SK-N-SH (cell line): ENCODE data around the gene RFX7. TPM values are rescaled to one million over a fixed set of nuclear protein-coding genes. Genes with fewer than 3 reads are reported as not detected.

Experiments used
- CTCF ChIA-PET: fragments of 300-600, 350-600 bp; formaldehyde crosslinking; extraction: SDS; loops from one replicate; lab custom pipeline; 2021; lab: Yijun Ruan, JAX
- POLR2A ChIA-PET: fragments of 350-600 bp; sonication (Branson Sonifier 250); formaldehyde crosslinking; extraction: SDS; loops from one replicate; lab custom pipeline; 2020; ENCODE audit warnings: antibody characterized with exemption, inconsistent platforms; lab: Yijun Ruan, JAX
- DNase-seq: peaks from one replicate; pipeline ENCODE4 v3.0.0; 2012
- H2AFZ ChIP-seq: fragments of 200-600 bp; sonication (generic); 2 replicates; pipeline ENCODE4 v1.8.1; 2016; ENCODE audit warnings: antibody characterized with exemption, mild to moderate bottlenecking, low read depth
- H3F3A ChIP-seq: fragments of 200-600 bp; sonication (generic); replicated peaks from 2 replicates; pipeline ENCODE3; 2016; ENCODE audit warnings: antibody characterized with exemption, mild to moderate bottlenecking; ENCODE audit not compliant: insufficient read depth
- H3K27ac ChIP-seq, 2 experiments: fragments of 200-500 bp in 1 of 2; fragments of 200-600 bp in 1 of 2; sonication (Bioruptor generic) in 1 of 2; sonication (generic), shearing (Covaris generic) in 1 of 2; 2 replicates each; pipeline versions ENCODE4 v1.5.1 to v1.6.1; 2014 to 2016; ENCODE audit warnings: low read depth in 2 of 2, inconsistent platforms in 1 of 2, low read length in 1 of 2, mild to moderate bottlenecking in 1 of 2, mixed read lengths in 1 of 2
- H3K27me3 ChIP-seq: fragments of 200-600 bp; sonication (generic), shearing (Covaris generic); 2 replicates; pipeline ENCODE4 v1.6.1; 2016; ENCODE audit warnings: mixed run types; ENCODE audit not compliant: insufficient read depth
- H3K36me3 ChIP-seq, 2 experiments: fragments of 200-500 bp in 1 of 2; fragments of 200-600 bp in 1 of 2; sonication (Bioruptor generic) in 1 of 2; sonication (generic) in 1 of 2; replicated peaks in 1 of 2; 2 replicates each; pipeline versions ENCODE3 to v1.5.1; 2014 to 2016; ENCODE audit warnings: low read length in 1 of 2, mild to moderate bottlenecking in 1 of 2; ENCODE audit not compliant: insufficient read depth in 2 of 2, control insufficient read depth in 1 of 2
- H3K4me1 ChIP-seq, 2 experiments: fragments of 200-500 bp in 1 of 2; fragments of 200-600 bp in 1 of 2; sonication (Bioruptor generic) in 1 of 2; sonication (generic), shearing (Covaris generic) in 1 of 2; 2 replicates each; pipeline versions ENCODE4 v1.5.1 to v1.6.1; 2014 to 2016; ENCODE audit warnings: low read depth in 1 of 2, low read length in 1 of 2, mixed run types in 1 of 2; ENCODE audit not compliant: insufficient read depth in 2 of 2, control insufficient read depth in 1 of 2
- H3K4me2 ChIP-seq: fragments of 200-600 bp; sonication (generic), shearing (Covaris generic); 2 replicates; pipeline ENCODE4 v1.6.1; 2017; ENCODE audit warnings: mixed run types
- H3K4me3 ChIP-seq, 2 experiments: fragments of 200-500 bp in 1 of 2; fragments of 200-600 bp in 1 of 2; sonication (Bioruptor generic) in 1 of 2; sonication (generic), shearing (Covaris generic) in 1 of 2; 2 replicates each; pipeline versions ENCODE4 v1.5.1 to v1.8.1; 2014 to 2016; ENCODE audit warnings: low read depth in 2 of 2, inconsistent platforms in 1 of 2, low read length in 1 of 2, mild to moderate bottlenecking in 1 of 2, mixed read lengths in 1 of 2, moderate library complexity in 1 of 2
- H3K79me2 ChIP-seq: fragments of 200-600 bp; sonication (generic); 2 replicates; pipeline ENCODE4 v1.8.1; 2017; ENCODE audit warnings: mild to moderate bottlenecking; ENCODE audit not compliant: insufficient read depth
- H3K9ac ChIP-seq: fragments of 200-600 bp; sonication (generic); 2 replicates; pipeline ENCODE4 v1.6.1; 2017; ENCODE audit warnings: mixed run types
- H3K9me2 ChIP-seq: fragments of 200-600 bp; sonication (generic); 2 replicates; pipeline ENCODE4 v1.6.1; 2017; ENCODE audit warnings: mixed run types
- H3K9me3 ChIP-seq: fragments of 200-600 bp; sonication (generic); 2 replicates; pipeline ENCODE4 v1.6.1; 2017; ENCODE audit warnings: mixed run types, mild to moderate bottlenecking, moderate library complexity
- H4K20me1 ChIP-seq: fragments of 200-600 bp; sonication (generic); 2 replicates; pipeline ENCODE4 v1.6.1; 2017; ENCODE audit warnings: mild to moderate bottlenecking, mixed run types; ENCODE audit not compliant: insufficient read depth
- CHD2 ChIP-seq: fragments of 150-350 bp; IDR thresholded peaks from 2 replicates; pipeline ENCODE4 v1.6.1; 2018; ENCODE audit warnings: low read length; ENCODE audit not compliant: partially characterized antibody
- ELF1 ChIP-seq: IDR thresholded peaks from 2 replicates; pipeline ENCODE4 v1.4.0; 2012
- FOSL2 ChIP-seq: IDR thresholded peaks from 2 replicates; pipeline ENCODE4 v1.4.0; 2012; ENCODE audit warnings: low read depth, mild to moderate bottlenecking, moderate library complexity, borderline replicate concordance
- MXI1 ChIP-seq: IDR thresholded peaks from 2 replicates; pipeline ENCODE4 v1.6.1; 2012; ENCODE audit warnings: mild to moderate bottlenecking, low read depth, low read length, improper control_type of control experiment
- NFIC ChIP-seq: IDR thresholded peaks from 2 replicates; pipeline ENCODE4 v1.4.0; 2012; ENCODE audit warnings: borderline replicate concordance
- POLR2AphosphoS5 ChIP-seq: IDR thresholded peaks from 2 replicates; pipeline ENCODE4 v1.6.1; 2012; ENCODE audit warnings: low read depth, low read length
- RFX5 ChIP-seq: IDR thresholded peaks from 2 replicates; pipeline ENCODE4 v1.6.1; 2012; ENCODE audit warnings: mild to moderate bottlenecking, improper control_type of control experiment, low read length
- RXRA ChIP-seq: IDR thresholded peaks from 2 replicates; pipeline ENCODE4 v1.4.0; 2012; ENCODE audit warnings: low read depth, mild to moderate bottlenecking, borderline replicate concordance
- TCF12 ChIP-seq: IDR thresholded peaks from 2 replicates; pipeline ENCODE4 v1.4.0; 2012
- WGBS: methylation state at CpG from one replicate; pipeline ENCODE4 v1.1.6; 2017; ENCODE audit warnings: low lambda C conversion rate; 5-methylcytosine and 5-hydroxymethylcytosine counted together
- polyA plus RNA-seq, 3 experiments: library from polyadenylated mRNA; depleted of rRNA; stranded (reverse); fragments of >200 nt; gene quantifications; 2 replicates each; pipeline ENCODE4 v1.2.3, GENCODE V29; 2012
- TF ChIP-seq, protein P1 (sequence below): fragments of 150-350 bp; IDR thresholded peaks from 2 replicates; pipeline ENCODE4 v1.6.1; 2016; ENCODE audit warnings: mild to moderate bottlenecking, low read depth, low read length
- TF ChIP-seq, protein P2 (sequence below): IDR thresholded peaks from 2 replicates; pipeline ENCODE4 v1.4.0; 2012; ENCODE audit warnings: low read depth, borderline replicate concordance

The RFX7 gene
- polyA plus RNA-seq, 1 of the 3 experiments (the other 2 are of a cell fraction): 2.7 TPM

DNA sequence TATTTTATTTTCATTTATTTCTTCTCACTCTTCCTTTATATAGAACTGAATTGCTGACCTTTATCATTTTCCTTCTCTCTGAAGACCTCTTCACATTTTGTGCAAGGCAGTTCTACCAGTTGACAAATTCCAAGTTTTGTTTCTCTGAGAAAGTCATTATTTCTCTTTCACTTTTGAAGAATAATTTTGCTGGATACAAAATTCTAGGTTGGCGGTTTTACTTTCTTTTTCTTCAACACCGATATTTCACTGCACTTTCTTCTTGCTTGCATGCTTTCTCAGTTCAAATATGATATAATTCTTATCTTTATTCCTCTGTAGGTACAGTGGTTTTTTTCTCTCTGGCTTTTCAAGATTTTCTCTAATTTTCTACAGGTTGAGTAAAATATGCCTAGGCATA, 15.9 kb downstream of the RFX7 start (continued):
- TF ChIP-seq RFX5 (no peak), TCF12 (no peak), RXRA (no peak), ELF1 (no peak), MXI1 (no peak), FOSL2 (no peak)
- TF ChIP-seq, protein P1, sequence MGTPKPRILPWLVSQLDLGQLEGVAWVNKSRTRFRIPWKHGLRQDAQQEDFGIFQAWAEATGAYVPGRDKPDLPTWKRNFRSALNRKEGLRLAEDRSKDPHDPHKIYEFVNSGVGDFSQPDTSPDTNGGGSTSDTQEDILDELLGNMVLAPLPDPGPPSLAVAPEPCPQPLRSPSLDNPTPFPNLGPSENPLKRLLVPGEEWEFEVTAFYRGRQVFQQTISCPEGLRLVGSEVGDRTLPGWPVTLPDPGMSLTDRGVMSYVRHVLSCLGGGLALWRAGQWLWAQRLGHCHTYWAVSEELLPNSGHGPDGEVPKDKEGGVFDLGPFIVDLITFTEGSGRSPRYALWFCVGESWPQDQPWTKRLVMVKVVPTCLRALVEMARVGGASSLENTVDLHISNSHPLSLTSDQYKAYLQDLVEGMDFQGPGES: no peak

DNA sequence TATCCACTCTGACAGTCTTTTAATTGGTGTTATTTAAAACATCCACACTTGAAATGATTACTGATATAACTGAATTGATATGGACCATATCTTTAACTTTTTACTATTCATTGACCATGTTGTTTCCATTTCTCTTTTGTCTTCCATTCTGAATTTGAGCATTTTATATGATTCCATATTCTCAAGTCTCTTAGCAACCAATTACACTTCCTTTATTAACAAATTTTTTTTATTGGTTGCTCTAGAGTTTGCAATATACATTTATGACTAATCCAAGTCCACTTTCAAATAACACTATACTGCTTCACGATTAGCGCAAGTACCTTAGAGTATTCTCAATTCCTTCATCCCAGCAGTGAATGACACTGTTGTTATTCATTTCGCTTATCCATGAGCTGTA, 16.4 kb downstream of the RFX7 start:
- no peaks in the 10 kb centered on the region for H3K27me3 ChIP-seq
- 73% methylated on average over 3 of the region's 3 CpGs for WGBS
- CTCF ChIA-PET: no interaction called here
- peaks cover 24 to 60% of the 10 kb centered on the region in 2 experiments for H3K36me3 ChIP-seq
- H3K79me2 ChIP-seq: peaks cover 87% of the 10 kb centered on the region
- no peak overlapping the region for H2AFZ ChIP-seq
- DNase-seq: no peak
- H3K4me2 ChIP-seq: no peak overlapping the region
- H3K9ac ChIP-seq: no peak overlapping the region
- no peaks in the 10 kb centered on the region for H3K9me2 ChIP-seq
- no peaks in the 10 kb centered on the region for H3K4me1 ChIP-seq
- TF ChIP-seq NFIC (no peak), POLR2AphosphoS5 (no peak)
- TF ChIP-seq, all 33 proteins: peak for 0
- POLR2A ChIA-PET: no interaction called here
- Histone ChIP-seq H4K20me1 (0 out of 2 replicates have a peak, but pooled peaks cover 7% of the 10 kb centered on the region), H3K27ac (no peak overlapping the region), H3K9me3 (peaks cover 15% of the 10 kb centered on the region; the same call in 1 of the 2 replicates), H3K4me3 (no peak overlapping the region), H3F3A (no peaks in the 10 kb centered on the region)

DNA sequence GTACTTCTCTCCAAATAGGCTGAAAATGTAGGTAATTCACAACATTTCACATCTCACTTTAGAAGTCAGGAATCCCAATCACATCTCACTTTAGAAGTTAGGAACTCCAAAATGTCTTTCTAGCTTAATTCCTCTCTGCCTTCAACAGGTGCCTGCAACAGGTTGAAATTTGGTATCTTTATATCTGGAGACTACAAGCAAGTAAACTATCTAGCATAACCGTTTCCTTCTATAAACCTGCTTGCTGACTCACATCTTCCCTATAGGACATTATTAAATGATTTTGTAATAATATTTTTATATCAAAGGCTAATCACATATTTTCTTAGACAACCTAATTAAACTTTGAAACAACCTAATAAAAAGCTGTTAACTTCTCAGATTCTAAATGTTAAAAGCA, 18.2 kb downstream of the RFX7 start:
- CTCF ChIA-PET: no interaction called here

More for the DNA sequence above, 18.2 kb downstream of the RFX7 start:
- no peak overlapping the region for H3K27ac ChIP-seq
- H4K20me1 ChIP-seq: 0 out of 2 replicates have a peak, but pooled peaks cover 7% of the 10 kb centered on the region
- no peak overlapping the region for H2AFZ ChIP-seq
- no peak for TF ChIP-seq CHD2
- TF ChIP-seq MXI1: no peak
- TF ChIP-seq, protein P2, sequence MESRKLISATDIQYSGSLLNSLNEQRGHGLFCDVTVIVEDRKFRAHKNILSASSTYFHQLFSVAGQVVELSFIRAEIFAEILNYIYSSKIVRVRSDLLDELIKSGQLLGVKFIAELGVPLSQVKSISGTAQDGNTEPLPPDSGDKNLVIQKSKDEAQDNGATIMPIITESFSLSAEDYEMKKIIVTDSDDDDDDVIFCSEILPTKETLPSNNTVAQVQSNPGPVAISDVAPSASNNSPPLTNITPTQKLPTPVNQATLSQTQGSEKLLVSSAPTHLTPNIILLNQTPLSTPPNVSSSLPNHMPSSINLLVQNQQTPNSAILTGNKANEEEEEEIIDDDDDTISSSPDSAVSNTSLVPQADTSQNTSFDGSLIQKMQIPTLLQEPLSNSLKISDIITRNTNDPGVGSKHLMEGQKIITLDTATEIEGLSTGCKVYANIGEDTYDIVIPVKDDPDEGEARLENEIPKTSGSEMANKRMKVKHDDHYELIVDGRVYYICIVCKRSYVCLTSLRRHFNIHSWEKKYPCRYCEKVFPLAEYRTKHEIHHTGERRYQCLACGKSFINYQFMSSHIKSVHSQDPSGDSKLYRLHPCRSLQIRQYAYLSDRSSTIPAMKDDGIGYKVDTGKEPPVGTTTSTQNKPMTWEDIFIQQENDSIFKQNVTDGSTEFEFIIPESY: no peak
- TF ChIP-seq TCF12: no peak
- H3F3A ChIP-seq: no peaks in the 10 kb centered on the region
- no peak overlapping the region for H3K4me2 ChIP-seq
- WGBS: 91% methylated on average over 1 of the region's 1 CpG
- peaks cover 85% of the 10 kb centered on the region for H3K79me2 ChIP-seq
- H3K9me2 ChIP-seq: no peaks in the 10 kb centered on the region
- H3K9me3 ChIP-seq: peaks cover 20% of the 10 kb centered on the region; the same call in 1 of the 2 replicates
- H3K9ac ChIP-seq: no peak overlapping the region
- no peak overlapping the region for H3K4me3 ChIP-seq
- H3K36me3 ChIP-seq: peaks cover 24 to 50% of the 10 kb centered on the region in 2 experiments
- no peak for DNase-seq
- H3K27me3 ChIP-seq: no peaks in the 10 kb centered on the region
- POLR2A ChIA-PET: no interaction called here
- H3K4me1 ChIP-seq: no peaks in the 10 kb centered on the region
